Left renal cortex interstitium (tissue), 4 donors: Measurements from ENCODE around the gene PDK1. TPM values are rescaled to one million over a fixed set of nuclear protein-coding genes. Genes with fewer than 3 reads are reported as not detected.
"Not testable (repeated sequence)": the region's sequence is repeated elsewhere in the genome, so short reads cannot be mapped to it uniquely, and the experiment has no call there.

ENCODE experiments used
- DNase-seq, 4 donors: peaks; one replicate each; pipeline ENCODE4 v3.0.0-alpha.2; 2013; ENCODE audit warnings: low read depth in 4 of 4, low spot score in 2 of 4, missing footprints in 1 of 4
- polyA plus RNA-seq, 4 donors: library from polyadenylated mRNA; unstranded; fragments of 120-200 nt; gene quantifications; one replicate each; pipeline ENCODE4 v1.2.1, GENCODE V29; 2013; ENCODE audit not compliant: insufficient read length in 4 of 4

PDK1 gene
- polyA plus RNA-seq: 10 to 100 TPM in 1 of 4 donors, 1 to 10 TPM in 3; 8.4 to 12.1 (median 9.9) TPM

- peak; percentile 75 to 86 (median 84) for DNase-seq
Measured at GRCh38 chr2:172555522-172556283, at the start of gene PDK1. PDK1 (plus strand) TSS chr2:172556090; CDS start chr2:172556151, 61 bp downstream.

DNA sequence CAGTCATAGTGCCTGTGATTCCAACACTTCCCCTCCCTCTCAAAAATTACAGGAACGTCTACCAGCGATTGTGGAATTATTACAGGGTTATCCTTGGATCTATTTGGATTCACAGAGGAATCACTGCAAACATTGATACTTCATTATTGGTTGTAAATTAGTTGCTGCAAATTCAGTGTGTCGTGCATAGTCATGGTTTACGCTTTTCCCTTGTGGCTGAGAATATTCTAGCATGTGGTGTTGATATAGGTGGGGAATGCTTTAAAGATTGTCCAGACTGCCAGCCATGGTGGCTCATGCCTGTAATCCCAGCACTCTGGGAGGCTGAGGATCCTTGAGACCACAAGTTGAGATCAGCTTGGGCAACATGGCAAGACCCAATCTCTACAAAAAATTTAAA, 48.7 kb upstream of the PDK1 start:
- no peak for DNase-seq

DNA sequence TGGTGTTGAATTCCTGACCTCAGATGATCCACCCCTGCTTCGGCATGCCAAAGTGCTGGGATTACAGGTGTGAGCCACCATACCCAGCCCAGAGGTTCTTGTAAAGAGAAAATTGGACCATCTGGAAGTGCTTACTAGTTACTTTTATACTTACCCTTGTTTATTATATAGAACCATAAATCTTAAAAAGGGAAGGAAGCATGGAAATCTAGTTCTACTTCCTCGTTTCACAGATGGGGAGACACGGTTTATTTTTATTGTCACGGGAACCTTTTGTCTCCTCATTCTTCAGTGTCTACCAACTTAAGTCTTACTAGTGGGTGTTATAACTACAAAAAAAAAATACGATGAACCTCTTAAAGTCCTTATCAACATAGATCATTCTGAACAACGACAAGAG, 45.8 kb upstream of the PDK1 start:
- DNase-seq: no peak

GRCh38 chr2:172510548-172510947, 45.3 kb upstream of the PDK1 start:
- no peak for DNase-seq

GRCh38 chr2:172512810-172513523, 42.9 kb upstream of the PDK1 start:
- no peak for DNase-seq

GRCh38 chr2:172513524-172513900, 42.4 kb upstream of the PDK1 start:
- no peak for DNase-seq

- DNase-seq: no peak
Measured at GRCh38 chr2:172513935-172514586, 41.8 kb upstream of the PDK1 start.

- no peak for DNase-seq
Measured at GRCh38 chr2:172516299-172516698, 39.6 kb upstream of the PDK1 start.

- no peak for DNase-seq
Measured at GRCh38 chr2:172518995-172519394, 36.9 kb upstream of the PDK1 start.

DNA sequence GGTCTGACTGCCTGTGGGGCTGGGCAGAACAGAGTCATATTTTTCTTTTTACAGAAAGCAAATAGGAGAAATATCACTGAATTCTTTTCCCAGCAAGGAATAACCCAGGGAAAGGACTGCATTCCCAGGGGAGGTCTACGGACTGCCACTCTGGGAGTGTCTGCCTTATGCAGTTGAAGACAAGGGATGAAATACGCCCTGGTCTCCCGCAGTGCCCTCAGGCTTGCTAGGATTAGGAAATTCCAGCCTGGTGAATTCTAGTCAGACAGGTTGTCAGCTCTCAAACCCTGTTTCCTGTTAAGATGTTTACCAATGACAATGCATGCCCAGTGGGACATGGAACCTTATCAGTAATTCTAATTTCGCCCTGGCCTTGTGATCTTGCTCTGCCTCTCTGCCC, 30.3 kb upstream of the PDK1 start:
- DNase-seq: no peak

- DNase-seq: no peak
Measured at GRCh38 chr2:172531309-172531708, 24.6 kb upstream of the PDK1 start.

DNA sequence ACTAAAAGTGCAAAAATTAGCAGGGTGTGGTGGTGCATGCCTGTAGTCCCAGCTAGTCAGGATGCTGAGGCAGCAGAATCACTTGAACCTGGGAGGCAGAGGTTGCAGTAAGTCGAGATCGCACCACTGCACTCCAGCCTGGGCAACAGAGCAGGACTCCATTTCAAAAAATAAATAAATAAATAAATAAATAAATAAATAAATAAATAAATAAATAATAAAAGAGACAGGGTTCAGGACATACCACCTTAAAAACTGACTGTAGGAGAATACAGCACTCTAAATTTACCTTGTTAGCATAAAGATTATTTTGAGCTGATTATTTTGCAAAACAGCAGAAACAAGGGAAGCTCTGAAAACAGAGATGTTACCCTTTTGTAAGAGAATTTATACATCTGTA, 23.4 kb upstream of the PDK1 start:
- DNase-seq: not testable (repeated sequence)

DNA sequence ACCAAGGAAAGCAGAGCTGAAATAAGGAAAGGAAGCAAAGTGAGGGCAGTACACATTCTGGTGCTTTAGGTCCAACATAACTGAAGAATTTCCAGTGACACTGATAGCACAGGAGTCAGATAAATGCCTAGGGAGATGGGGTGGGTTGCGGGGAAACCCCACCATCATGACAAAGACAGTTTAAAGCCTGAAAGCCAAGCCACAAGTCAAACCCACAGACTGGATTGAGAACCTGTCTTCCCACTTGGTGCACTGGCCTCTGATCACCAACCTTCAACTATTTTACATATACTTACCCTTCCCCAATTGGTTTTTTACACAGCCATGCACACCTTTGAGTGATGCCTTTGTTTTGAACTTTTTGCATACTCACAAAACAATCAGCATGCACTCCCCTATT, 22.2 kb upstream of the PDK1 start:
- no peak for DNase-seq

GRCh38 chr2:172535119-172535518, 20.8 kb upstream of the PDK1 start:
- DNase-seq: no peak

- not testable (repeated sequence) for DNase-seq
Measured at GRCh38 chr2:172537851-172538250, 18.0 kb upstream of the PDK1 start.

GRCh38 chr2:172539767-172540166, 16.1 kb upstream of the PDK1 start:
- DNase-seq: no peak

- DNase-seq: no peak
Measured at GRCh38 chr2:172540421-172540820, 15.5 kb upstream of the PDK1 start.

DNA sequence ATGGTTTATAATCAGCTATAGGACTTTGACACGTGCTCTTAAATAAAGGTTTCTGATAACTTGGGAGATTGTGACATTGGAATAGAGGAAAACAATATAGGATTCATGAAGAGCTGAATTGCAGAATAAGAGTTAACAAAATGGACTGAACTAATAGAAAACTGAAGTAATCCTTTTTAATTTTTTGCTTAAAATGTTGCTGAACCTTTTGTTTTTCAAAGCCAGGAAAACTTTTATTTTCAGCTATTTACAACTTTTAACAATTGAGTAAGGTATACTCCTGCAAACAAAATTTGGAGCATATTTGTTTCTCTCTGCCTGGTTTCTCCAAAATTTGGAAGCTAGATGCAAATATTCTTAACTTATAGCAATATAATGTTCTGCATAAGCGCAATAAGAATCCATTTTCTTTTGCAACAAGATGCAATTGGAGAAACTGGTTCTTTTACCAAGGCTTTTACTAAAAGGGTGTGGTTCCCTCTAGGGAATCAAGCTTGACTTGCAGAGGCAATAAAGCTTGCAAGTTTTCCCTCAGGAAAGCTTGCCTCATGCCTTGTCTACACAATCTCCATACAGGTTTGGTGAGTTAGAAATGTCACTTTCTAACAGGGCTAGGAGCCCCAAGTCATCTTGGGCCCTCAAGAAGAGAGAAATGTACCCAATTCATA, 10.3 kb upstream of the PDK1 start:
- no peak for DNase-seq

DNA sequence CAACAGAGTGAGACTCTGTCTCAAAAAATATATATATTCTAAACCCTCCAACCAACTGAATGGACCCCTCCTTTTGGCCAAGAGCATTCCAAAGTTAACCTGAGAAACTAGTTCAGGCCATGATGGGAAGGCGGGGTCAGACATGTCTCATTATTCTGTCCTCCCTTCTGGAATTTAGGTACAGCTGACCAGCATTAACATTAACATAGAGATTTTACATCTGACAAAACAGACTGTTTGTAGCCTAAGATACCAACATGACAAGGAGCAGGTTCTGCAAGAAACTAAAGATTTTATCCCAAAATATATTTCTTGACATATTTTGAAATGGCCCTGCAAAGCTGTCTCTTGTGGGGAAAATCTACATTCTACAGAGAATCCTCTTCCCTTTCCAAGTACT, 6.8 kb upstream of the PDK1 start:
- DNase-seq: no peak

DNA sequence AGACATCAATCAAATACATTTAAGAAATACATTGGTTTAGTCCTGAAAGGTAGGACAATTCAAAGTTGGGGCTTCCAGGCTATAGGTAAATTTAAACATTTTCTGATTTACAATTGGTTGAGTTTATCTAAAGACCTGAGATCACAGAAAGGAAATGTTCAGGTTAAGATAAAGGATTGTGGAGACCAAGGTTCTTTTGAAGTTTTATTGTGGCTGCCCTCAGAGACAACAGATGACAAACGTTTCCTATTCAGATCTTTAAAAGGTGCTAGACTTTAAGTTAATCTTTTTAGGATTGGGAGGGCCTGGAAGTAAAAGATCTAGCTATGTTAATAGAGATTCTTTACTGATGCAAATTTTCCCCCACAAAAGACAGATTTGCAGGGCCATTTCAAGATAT, 6.1 kb upstream of the PDK1 start:
- DNase-seq: not testable (repeated sequence)

- no peak for DNase-seq
Measured at GRCh38 chr2:172550419-172550818, 5.5 kb upstream of the PDK1 start.
